GM21619 (cell line): ENCODE measurements around the gene PTPN13.
"Not testable (repeated sequence)": the region's sequence is repeated elsewhere in the genome, so short reads cannot be mapped to it uniquely, and the experiment has no call there.

ENCODE experiments used
- ATAC-seq: cut with Tn5 transposase; IDR thresholded peaks from one replicate; pipeline ENCODE4 v1.9.1; 2021; ENCODE audit not compliant: unreplicated experiment

PTPN13 gene

DNA sequence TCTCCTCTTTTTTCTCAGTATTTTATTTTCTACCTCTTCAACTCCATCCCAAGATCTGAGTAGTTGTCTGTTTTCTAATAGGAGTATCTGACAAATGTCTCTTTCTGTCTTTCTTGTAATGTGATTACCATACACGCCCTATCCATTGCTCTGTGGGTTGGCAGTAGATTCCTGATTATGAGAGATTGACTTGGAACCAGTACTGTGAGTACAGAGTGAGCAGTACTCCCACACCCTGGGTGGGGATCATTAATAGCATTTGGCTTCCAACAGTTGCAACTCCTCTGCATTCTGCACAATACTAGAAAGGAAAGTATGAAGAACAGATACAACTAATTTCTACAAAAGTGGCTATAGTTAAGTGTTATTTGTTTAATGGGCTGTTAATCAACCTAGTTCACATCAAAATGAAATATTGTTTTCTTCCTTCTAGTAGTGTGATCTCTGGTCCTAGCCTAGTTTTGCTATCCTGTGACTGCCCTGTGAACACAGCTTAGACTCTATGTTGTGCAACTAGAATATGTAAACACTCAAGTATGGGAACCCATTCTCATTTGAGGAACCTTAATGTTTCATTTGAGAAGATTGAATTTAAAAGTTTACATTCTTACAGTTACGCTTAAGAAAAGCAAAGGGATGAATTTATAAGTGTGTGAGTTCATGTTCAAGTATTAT, 112.9 kb downstream of the PTPN13 start:
- no peak for ATAC-seq

DNA sequence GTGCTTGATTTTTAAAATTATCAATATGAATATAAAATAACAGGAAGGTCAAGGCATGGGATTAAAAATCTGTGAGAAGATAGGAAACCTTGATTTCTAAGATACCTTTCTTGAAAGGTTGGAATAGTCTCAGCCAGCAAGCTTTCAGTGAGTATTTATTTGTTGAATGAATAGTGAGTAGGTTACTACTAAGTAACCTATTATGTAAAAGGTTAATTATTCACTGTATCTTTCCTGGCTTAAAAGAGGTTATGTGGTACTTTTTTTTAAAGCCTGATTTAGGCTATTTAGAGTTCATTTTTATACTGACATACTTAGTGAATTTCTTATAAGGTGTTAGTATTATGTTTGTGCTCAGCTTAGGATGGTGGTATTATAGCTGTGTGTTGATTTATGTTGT, 123.5 kb downstream of the PTPN13 start:
- no peak for ATAC-seq

DNA sequence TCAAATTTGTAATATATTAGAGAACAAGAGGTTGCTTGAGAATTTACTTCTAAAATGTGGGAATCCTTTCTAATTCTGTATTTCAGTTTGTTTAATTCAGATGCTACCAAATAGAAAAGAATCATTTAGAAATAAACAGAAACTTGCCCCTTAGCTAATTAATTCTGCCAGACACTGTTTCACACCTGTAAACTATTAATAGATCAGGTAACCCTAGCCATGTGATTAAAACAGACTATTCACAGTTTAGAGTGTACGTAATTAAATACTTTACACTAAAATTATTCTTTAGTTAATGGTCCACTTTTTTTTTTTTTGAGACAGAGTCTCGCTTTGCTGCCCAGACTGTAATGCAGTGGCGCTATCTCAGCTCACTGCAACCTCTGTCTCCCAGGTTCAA, 124.0 kb downstream of the PTPN13 start:
- ATAC-seq, result no peak

- ATAC-seq, result not testable (repeated sequence)
These were observed 125.0 kb downstream of the PTPN13 start for GRCh38 chr4:86719149-86719548.

DNA sequence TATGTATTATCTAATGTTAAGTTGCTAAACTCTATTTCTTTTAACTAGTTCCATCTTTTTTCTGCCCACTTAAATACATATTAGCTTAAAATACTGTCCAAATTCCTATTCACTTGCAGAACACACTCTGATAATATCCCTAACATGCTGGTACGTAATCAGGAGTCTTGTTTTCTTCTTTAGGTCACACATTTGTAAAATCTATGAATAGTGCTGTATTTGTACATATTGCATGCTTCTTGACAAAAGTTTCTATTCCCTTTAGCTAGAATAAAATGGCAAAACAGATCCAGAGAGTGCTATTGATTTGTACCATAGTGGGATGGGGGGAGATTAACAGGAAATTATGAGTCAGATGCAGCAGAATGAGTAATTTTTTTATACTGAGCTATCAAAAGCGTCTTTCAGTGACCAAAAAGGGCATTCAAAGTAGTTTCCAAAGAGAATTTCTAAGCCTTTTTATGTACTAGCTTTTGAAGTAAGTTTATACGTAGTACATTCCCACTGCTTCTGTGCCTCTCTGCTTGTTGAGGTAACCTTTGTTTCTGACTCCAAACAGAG, 126.5 kb downstream of the PTPN13 start:
- ATAC-seq, result no peak

DNA sequence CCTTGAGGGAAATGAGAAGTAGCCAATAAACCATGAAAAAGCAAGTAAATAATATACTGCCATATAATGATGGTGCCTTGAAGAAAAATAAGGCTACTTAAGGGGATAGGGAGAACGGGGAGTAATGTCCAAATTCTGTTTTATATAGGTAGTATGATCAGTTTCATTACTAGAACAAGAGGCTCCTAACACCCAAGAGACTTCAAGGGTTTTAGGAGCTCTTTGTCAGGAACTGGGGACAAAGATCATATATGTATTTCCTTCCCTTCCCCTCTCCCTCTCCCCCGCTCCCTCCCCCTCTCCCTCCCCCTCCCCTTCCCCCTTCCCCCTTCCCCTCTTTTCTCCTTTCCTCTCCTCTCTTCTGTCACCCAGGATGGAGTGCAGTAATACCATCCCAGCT, 127.3 kb downstream of the PTPN13 start:
- no peak for ATAC-seq

GRCh38 chr4:86730310-86730709, 136.2 kb downstream of the PTPN13 start:
- no peak for ATAC-seq

- no peak for ATAC-seq
These were observed 143.1 kb downstream of the PTPN13 start for GRCh38 chr4:86737244-86737643.

DNA sequence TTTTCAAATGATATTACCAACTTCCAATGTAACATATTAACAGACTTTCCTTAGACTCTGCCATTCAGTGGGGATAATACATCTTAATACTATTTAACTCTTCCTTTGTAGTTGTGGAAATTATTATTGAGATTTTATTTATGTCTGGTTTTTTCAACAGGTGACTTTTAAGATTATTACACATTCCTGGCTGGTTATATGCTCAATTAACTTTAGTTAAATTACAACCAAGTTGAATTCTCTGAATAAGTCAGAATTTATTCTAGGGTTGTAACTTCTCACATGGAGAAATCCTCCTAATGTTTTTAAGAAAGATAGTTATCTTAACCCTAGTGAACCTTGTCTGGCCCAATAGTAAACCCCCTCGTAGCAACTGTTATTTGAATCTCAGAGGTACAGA, 147.7 kb downstream of the PTPN13 start:
- ATAC-seq, result no peak

DNA sequence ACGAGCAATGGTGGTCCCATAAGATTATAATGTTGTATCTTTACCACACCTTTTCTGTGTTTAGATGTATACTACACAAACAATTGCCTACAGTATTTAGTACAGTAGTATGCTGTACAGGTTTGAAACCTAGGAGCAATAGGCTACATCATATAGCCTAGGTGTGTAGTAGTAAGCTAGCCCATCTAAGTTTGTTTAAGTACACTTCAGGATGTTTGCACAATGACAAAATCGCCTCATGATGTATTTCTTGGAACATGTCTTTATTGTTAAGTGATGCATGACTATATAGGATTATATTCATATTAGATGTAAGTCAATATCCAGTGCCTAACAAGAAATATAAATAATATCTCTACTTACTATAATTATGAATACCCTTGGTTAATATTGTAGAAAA, 150.5 kb downstream of the PTPN13 start:
- no peak for ATAC-seq

GRCh38 chr4:86749121-86749520, 155.0 kb downstream of the PTPN13 start:
- no peak for ATAC-seq

- ATAC-seq, result no peak
These were observed 161.3 kb downstream of the PTPN13 start for GRCh38 chr4:86755388-86755787.

GRCh38 chr4:86757468-86757867, 163.4 kb downstream of the PTPN13 start:
- ATAC-seq, result no peak

GRCh38 chr4:86759298-86759697, 165.2 kb downstream of the PTPN13 start:
- no peak for ATAC-seq

DNA sequence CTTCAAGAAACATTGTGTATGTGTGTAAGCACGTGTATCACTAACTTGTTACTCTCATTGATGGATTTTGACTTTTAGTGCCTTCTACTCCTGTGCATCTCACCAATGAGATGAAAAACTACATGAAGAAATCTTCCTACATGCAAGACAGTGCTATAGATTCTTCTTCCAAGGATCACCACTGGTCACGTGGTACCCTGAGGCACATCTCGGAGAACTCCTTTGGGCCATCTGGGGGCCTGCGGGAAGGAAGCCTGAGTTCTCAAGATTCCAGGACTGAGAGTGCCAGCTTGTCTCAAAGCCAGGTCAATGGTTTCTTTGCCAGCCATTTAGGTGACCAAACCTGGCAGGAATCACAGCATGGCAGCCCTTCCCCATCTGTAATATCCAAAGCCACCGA, 168.5 kb downstream of the PTPN13 start:
- ATAC-seq, result no peak

- no peak for ATAC-seq
These were observed 175.7 kb downstream of the PTPN13 start for GRCh38 chr4:86769794-86770193.

- ATAC-seq, result no peak
These were observed 177.0 kb downstream of the PTPN13 start for GRCh38 chr4:86771141-86771540.

DNA sequence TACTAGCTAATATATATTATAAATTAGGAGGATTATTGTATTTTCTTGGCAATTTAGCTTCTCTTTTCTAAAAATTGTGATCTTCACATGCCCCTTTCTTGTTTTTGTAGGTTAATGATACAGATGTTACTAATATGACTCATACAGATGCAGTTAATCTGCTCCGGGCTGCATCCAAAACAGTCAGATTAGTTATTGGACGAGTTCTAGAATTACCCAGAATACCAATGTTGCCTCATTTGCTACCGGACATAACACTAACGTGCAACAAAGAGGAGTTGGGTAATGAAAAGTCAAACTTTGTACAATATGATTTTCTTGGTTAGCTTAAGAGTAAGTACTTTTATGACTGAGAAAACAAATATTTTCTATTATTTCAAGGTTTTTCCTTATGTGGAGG, 180.9 kb downstream of the PTPN13 start:
- ATAC-seq, result no peak

DNA sequence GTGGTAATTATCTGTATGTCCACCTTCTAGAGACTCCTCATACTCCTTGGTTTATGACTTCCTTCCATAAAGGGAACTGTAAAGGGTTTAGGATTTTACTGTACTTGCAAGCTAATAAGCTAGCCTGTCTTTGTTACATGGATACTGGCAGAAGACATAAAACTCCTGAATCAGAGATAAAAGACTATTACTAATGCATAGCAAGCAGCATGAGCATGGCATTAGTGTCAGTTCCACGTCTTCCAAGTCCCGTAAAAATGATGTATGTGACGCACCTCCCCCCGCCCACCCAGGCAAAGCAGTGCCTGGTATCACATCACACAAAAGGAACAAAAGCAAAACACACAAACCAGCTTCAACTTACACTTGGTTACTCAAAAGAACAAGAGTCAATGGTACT, 184.1 kb downstream of the PTPN13 start:
- ATAC-seq, result no peak

- no peak for ATAC-seq
These were observed 194.7 kb downstream of the PTPN13 start for GRCh38 chr4:86788826-86789225.

DNA sequence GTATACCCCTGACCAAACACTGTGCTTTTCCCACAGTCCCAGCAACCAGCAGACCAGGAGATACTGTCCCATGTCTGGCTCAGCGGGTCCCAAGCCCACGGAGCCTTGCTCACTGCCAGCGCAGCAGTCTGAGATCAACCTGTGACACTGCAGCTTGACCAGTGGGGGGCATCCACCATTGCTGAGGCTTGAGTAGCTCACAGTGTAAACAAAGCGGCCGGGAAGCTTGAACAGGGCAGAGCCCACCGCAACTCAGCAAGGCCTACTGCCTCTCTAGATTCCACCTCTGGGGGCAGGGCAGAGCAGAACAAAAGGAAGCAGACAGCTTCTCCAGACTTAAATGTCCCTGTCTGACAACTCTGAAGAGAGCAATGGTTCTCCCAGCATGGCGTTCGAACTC, 197.0 kb downstream of the PTPN13 start:
- ATAC-seq, result no peak

- no peak for ATAC-seq
These were observed 215.7 kb downstream of the PTPN13 start for GRCh38 chr4:86809809-86810208.

- no peak for ATAC-seq
These were observed 216.7 kb downstream of the PTPN13 start for GRCh38 chr4:86810847-86811246.
